Stimulated activated CD4-positive, alpha-beta T cell treated with anti-CD3 and anti-CD28 coated beads, Interleukin-2, amount 100 ng/mL, for 4 hours (primary cell): ENCODE measurements around the gene PEAK3.

Source experiments
- DNase-seq: peaks from one replicate; pipeline ENCODE4 v3.0.0-alpha.2; 2020; ENCODE audit warnings: low read depth

The PEAK3 gene

DNA sequence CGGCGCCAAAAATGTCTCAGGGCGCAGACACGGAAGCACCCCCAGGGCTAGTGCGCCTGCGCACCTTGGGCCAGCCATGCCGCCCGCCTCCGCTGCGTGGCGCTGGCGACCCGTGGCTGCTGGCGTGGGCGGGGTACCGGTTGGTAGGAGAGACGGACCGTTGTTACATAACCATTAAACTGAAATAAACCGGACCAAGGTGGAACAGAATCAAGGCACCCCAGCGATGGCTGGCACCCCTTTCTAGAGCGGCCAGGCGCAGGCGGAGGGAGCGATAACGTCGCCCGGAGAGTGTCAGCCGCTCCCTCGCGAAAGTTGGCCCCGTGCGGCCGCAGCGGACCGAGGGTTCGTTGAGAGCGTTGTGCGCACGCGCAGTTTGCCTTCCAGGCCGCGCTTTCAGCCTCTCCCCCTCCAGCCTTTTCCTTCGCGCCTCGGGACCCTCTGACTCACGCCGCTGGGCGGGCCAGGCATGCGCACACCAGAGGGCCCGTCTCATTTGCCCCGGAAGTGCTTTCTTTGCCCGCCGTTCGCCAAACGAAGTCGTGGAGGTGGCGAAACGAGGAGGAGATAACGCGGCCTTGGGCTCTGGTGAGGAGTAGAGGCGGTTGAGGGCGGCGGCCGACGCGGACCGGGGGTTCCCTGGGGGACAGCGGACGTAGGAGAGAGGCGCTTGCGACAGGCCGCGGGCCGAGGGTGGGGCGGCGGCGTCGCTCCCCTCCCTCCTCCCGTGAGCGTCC, 45.5 kb downstream of the PEAK3 start, which contains the start of the genes PLEKHJ1 and SF3A2:
Gene PLEKHJ1, minus strand, starts transcription at position 16 of the 737 bp plus-strand sequence. CDS start 81 bp downstream, outside the sequence.
Gene SF3A2, plus strand, starts transcription at position 511 of the 737 bp plus-strand sequence. CDS start 6,595 bp downstream, outside the sequence.
- DNase-seq, result peak; percentile 97

DNA sequence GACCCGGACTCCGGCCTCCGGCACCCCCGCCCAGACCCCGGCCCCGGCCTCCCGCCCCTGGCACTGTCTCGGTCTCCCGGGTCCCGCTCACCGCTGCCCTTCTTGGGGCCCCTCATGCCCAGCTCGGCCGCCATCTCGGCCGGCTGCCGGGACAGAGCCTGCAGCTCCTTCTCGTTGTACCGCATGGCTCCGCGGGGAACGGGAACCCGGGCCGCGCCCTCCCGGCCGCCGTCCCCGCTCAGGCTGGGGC, 46.0 kb downstream of the PEAK3 start:
- DNase-seq, result no peak

DNA sequence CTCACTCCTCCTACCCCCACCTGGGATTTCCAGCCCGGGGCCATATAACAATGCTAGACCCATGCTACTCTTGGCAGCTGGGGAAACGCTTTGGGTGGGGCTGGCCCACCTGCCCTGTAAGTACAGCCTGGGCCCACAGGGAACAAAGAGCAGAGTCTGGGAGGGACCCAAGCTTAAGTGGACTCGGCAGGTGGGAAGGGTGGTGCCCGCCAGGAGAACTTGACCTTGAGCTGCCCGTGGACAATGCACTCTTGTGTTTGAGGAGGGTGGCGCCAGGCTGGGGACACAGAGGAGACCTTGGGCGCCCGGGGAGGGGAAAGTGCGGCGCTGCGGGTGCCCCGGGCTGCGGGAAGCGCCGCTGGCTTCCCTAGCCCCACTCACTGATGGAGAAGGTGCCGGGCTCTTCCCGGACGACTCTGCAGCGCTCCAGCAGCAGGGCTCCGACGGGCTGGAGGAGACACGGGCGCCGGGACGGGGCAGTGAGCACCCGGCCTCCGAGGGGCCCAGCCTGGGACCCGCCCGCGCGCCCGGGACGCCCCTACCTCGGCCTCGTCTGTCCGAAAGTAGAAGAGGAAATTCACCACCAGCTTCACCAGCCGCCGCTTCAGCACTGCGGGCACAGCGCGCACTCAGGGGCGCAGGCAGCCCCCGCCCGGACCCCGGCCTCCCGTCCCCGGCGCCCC, 46.5 kb downstream of the PEAK3 start:
- DNase-seq, result no peak

GRCh38 chr19:2234996-2235380, 47.0 kb downstream of the PEAK3 start:
- DNase-seq, result no peak

GRCh38 chr19:2233601-2234280, 48.2 kb downstream of the PEAK3 start:
- DNase-seq, result no peak

- DNase-seq, result no peak
Measured at GRCh38 chr19:2232286-2233151, 49.5 kb downstream of the PEAK3 start.

GRCh38 chr19:2231621-2232221, 50.3 kb downstream of the PEAK3 start:
- no peak for DNase-seq

DNA sequence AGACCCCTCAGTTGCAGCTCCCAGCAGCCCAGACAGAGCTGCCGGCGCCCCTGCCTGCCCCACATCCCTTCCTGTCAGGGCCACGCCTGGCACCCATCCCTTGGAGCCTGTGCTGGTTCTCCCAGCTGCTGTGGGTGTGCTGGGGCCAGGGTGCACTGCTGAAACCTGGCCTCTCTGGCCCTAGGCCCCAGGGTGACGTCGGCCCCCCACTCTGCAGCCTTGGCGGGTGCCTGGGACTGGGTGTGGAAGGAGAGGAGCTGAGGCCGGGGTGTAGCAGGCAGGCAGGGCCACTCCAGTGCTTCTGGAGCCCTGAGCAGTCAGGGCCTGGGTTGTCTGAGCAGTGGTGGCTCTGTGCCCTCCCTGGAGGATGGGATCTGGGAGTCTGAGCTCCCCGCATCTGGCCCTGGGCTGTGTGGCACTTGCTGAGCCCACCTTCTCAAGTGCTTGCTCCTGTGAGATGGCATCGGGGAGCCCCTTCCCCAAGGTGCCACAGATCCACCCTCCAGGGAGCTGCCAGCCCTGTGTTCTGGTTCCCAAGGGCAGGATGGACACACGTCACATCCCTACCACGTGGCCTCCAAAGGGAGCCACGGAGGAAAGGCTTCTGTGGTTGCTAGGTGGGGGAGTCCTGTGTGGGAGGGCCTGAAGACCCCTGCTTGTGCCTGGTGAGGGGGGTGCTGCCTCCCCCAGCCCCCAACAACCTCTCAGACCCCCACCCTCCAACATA, 51.0 kb downstream of the PEAK3 start:
- no peak for DNase-seq

GRCh38 chr19:2230033-2230531, 51.9 kb downstream of the PEAK3 start:
- no peak for DNase-seq

GRCh38 chr19:2229103-2230032, 52.6 kb downstream of the PEAK3 start:
- no peak for DNase-seq

- DNase-seq, result no peak
Measured at GRCh38 chr19:2228157-2229030, 53.6 kb downstream of the PEAK3 start.

DNA sequence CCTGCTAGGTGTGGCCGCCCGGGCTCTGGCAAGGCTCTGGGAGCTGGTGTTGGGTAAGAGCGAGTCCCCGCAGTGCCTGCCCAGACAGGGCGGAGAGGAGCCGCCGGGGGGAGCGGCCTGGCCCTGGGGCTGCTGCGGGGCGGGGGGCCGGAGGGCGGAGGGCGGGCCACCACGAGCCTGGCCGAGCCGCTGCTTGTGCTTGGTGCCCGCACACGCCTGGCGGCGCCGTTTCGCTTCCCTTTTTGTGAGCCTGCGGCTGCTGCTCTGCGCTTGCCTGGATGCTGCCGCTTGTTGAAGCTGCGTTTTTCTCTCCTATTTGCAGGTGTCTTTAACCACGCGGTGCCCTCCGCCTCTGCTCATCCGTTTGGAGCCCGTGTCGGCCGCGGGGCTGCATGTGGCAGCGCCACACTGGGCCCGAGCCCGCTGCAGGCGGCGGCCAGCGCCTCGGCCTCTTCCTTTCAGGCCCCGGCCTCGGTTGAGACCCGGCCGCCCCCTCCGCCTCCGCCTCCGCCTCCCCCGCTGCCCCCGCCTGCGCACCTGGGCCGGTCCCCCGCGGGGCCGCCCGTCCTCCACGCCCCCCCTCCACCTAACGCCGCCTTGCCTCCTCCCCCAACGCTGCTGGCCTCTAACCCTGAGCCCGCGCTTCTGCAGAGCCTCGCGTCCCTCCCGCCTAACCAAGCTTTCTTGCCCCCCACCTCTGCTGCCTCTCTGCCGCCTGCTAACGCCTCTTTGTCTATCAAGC, 54.4 kb downstream of the PEAK3 start:
- no peak for DNase-seq

DNA sequence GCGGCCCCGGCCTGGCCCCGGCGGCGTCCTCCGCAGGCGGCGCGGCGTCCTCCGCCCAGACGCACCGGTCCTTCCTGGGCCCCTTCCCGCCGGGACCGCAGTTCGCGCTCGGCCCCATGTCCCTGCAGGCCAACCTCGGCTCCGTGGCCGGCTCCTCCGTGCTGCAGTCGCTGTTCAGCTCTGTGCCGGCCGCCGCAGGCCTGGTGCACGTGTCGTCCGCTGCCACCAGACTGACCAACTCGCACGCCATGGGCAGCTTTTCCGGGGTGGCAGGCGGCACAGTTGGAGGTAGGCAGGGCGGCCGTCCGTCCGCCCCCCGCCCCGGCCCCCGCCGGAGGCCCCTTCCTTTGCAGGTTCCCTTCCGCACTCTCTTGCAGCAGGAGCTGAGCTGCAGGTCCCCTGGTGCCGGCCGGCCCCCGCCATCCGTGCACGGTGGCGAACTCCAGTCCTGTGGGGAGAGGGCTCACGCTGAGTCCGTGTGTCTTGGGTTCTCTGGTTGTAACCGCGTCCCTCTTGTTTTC, 55.1 kb downstream of the PEAK3 start:
- DNase-seq, result no peak

- DNase-seq, result no peak
Measured at GRCh38 chr19:2226051-2226839, 55.7 kb downstream of the PEAK3 start.

- no peak for DNase-seq
Measured at GRCh38 chr19:2225415-2226050, 56.4 kb downstream of the PEAK3 start.

DNA sequence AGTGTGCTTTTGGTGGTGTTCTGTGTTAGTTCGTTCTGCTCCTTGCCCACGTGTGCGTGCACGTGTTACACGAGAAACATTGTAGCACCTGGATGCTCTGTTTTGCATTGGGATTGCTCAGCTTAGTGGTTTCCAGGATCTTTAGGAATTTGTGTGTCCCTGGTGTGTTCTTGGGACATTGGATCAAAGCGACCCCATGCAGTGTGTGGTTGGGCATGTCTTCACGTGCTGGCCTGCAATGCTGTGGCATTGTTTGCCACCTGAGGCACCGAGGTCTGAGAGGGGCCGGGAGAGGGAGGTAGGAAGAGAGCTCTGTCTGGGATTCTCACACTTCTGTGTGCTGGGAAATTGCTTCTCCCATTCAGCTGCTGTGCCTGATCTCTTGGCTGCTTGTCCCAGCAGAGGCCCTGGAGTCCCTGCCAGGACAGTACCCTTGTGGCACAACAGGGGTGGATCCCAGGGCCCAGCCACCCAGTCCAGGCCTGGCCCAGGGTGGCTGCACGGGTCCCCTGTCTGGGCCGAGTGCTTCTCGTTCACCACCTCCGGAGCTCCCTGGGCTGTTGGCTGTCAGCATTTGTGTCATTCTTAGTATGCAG, 57.1 kb downstream of the PEAK3 start:
- no peak for DNase-seq
